HG03378 (cell line): ENCODE results near the gene MYO5C.

Source experiments
- ATAC-seq: cut with Tn5 transposase; IDR thresholded peaks from one replicate; pipeline ENCODE4 v1.9.1; 2021; ENCODE audit warnings: mild to moderate bottlenecking, moderate library complexity; ENCODE audit not compliant: unreplicated experiment

MYO5C gene

GRCh38 chr15:52295421-52296001 is at the start of gene MYO5C:
Gene MYO5C (minus strand): TSS chr15:52295804. CDS start chr15:52295636, 168 bp downstream.
- no peak for ATAC-seq

- ATAC-seq: no peak
Measured at GRCh38 chr15:52344592-52344991, 49.0 kb upstream of the MYO5C start.

- ATAC-seq: no peak
Measured at GRCh38 chr15:52343831-52344230, 48.2 kb upstream of the MYO5C start.

GRCh38 chr15:52340093-52340492 is 44.5 kb upstream of the MYO5C start:
- ATAC-seq: no peak

- no peak for ATAC-seq
Measured at GRCh38 chr15:52338891-52339290, 43.3 kb upstream of the MYO5C start.

- no peak for ATAC-seq
Measured at GRCh38 chr15:52338058-52338457, 42.5 kb upstream of the MYO5C start.

- ATAC-seq: no peak
Measured at GRCh38 chr15:52337198-52337853, 41.7 kb upstream of the MYO5C start.

GRCh38 chr15:52336529-52336928 is 40.9 kb upstream of the MYO5C start:
- no peak for ATAC-seq

GRCh38 chr15:52334491-52335160 is 39.0 kb upstream of the MYO5C start:
- ATAC-seq: no peak

GRCh38 chr15:52331490-52332240 is 36.1 kb upstream of the MYO5C start:
- peak; percentile 88 for ATAC-seq

- no peak for ATAC-seq
Measured at GRCh38 chr15:52329987-52330386, 34.4 kb upstream of the MYO5C start.

GRCh38 chr15:52329150-52329549 is 33.5 kb upstream of the MYO5C start:
- no peak for ATAC-seq

- ATAC-seq: no peak
Measured at GRCh38 chr15:52328680-52329079, 33.1 kb upstream of the MYO5C start.

GRCh38 chr15:52326756-52327155 is 31.2 kb upstream of the MYO5C start:
- ATAC-seq: no peak

GRCh38 chr15:52324109-52324508 is 28.5 kb upstream of the MYO5C start:
- no peak for ATAC-seq

GRCh38 chr15:52318729-52319500 is 23.3 kb upstream of the MYO5C start:
- no peak for ATAC-seq

GRCh38 chr15:52317688-52318087 is 22.1 kb upstream of the MYO5C start:
- no peak for ATAC-seq

- no peak for ATAC-seq
Measured at GRCh38 chr15:52317022-52317421, 21.4 kb upstream of the MYO5C start.

- peak; percentile 70 for ATAC-seq
Measured at GRCh38 chr15:52309154-52309548, 13.5 kb upstream of the MYO5C start.

- ATAC-seq: peak; percentile 61
Measured at GRCh38 chr15:52308446-52309153, 13.0 kb upstream of the MYO5C start.
